ENCODE results near the gene PXMP2. TPM values are rescaled to one million over a fixed set of nuclear protein-coding genes. Genes with fewer than 3 reads are reported as not detected.
"Not testable (repeated sequence)": the region's sequence is repeated elsewhere in the genome, so short reads cannot be mapped to it uniquely, and the experiment has no call there.

PXMP2 gene
- total RNA-seq, 1 donor from 2014 or later = 19.7 TPM

GRCh38 chr12:132660996-132661395 lies 26.4 kb upstream of the PXMP2 start:
- DNase-seq = no peak

- DNase-seq = no peak
Measured at GRCh38 chr12:132661972-132662371, 25.4 kb upstream of the PXMP2 start.

- DNase-seq = no peak
Measured at GRCh38 chr12:132662901-132663755, 24.3 kb upstream of the PXMP2 start.

GRCh38 chr12:132664206-132665148 lies 22.9 kb upstream of the PXMP2 start:
- no peak for DNase-seq

GRCh38 chr12:132665149-132665491 lies 22.3 kb upstream of the PXMP2 start:
- no peak for DNase-seq

- DNase-seq = no peak
Measured at GRCh38 chr12:132665794-132666193, 21.6 kb upstream of the PXMP2 start.

- DNase-seq = no peak
Measured at GRCh38 chr12:132668191-132669088, 18.9 kb upstream of the PXMP2 start.

GRCh38 chr12:132669166-132669879 lies 18.1 kb upstream of the PXMP2 start:
- DNase-seq = no peak

- no peak for DNase-seq
Measured at GRCh38 chr12:132672116-132672515, 15.3 kb upstream of the PXMP2 start.

- no peak for DNase-seq
Measured at GRCh38 chr12:132672678-132673077, 14.7 kb upstream of the PXMP2 start.

GRCh38 chr12:132673288-132674179 lies 13.9 kb upstream of the PXMP2 start:
- DNase-seq = no peak

GRCh38 chr12:132674561-132674960 lies 12.8 kb upstream of the PXMP2 start:
- no peak for DNase-seq

- no peak for DNase-seq
Measured at GRCh38 chr12:132675757-132676432, 11.5 kb upstream of the PXMP2 start.

- no peak for DNase-seq
Measured at GRCh38 chr12:132677492-132677891, 9.9 kb upstream of the PXMP2 start.

GRCh38 chr12:132685400-132685799 lies 2.0 kb upstream of the PXMP2 start:
- DNase-seq = no peak

- DNase-seq = peak; percentile 39
Measured at GRCh38 chr12:132686825-132687210, 569 bp upstream of the PXMP2 start.

GRCh38 chr12:132689227-132689626 lies 1.8 kb downstream of the PXMP2 start:
- no peak for DNase-seq

- DNase-seq = no peak
Measured at GRCh38 chr12:132690112-132690511, 2.7 kb downstream of the PXMP2 start.

GRCh38 chr12:132692030-132692429 lies 4.6 kb downstream of the PXMP2 start:
- not testable (repeated sequence) for DNase-seq

- not testable (repeated sequence) for DNase-seq
Measured at GRCh38 chr12:132694888-132695287, 7.5 kb downstream of the PXMP2 start.
